ENCODE data around the gene LAMA2.

Gene LAMA2

GRCh38 chr6:129331450-129332138 is 448.7 kb downstream of the LAMA2 start:
- DNase-seq: no peak

DNA sequence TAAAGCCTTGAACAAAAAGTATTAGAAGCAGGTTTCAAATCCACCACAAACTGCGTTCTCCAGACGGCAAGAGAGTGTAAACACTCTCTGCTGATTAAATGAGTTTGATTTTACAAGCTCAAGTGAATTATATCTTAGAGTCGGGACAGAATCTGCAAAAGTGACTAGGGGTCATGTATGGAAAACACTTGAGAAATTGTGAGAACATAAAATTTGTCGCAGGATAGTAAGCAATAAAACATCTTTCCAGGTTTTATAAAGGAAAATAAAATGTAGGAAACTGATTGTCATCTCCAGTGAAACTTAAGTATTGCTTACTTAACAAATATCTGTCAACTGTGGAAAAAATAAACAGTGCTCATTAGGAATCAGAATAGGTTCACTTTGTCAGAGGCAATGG is 452.9 kb downstream of the LAMA2 start:
- DNase-seq: no peak

DNA sequence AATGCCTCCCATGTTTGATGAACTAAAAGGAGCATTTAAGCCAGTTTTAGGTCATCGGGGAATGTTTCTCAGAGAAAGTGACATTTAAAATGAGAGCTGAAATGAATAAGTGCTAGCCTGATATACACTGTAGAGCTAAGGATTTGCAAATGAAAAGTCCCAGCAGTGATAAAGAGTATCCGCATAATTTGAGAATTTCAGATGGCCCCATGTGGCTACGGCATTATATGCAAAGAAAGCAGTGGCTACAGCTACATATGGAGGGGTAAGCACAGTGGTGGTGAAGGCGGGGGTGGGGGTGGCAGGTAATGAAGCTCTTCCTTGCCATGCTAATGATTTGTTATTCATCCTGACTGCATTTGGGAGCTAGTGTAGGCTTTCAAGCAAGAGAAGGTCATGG is 455.7 kb downstream of the LAMA2 start:
- DNase-seq: no peak

DNA sequence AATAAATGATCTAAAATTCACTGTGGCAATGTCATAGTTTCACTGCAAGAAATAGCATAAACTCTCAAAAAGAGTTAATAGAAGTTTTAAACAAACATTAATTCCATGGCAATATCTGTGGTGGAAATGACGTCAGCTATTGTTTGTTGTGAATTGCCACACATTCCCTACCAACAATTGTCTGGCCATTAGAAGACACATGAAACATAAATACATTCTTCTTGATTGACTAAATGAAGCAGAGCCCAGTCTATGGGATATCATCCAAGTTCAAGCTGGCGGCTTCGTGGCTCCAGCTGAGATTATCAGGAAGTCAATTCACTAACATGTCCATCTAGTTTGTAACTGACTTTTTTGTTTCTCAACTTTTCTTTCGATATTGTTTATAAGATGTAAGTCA is 458.0 kb downstream of the LAMA2 start:
- DNase-seq: no peak

GRCh38 chr6:129342243-129342642 is 459.3 kb downstream of the LAMA2 start:
- DNase-seq: no peak

GRCh38 chr6:129342796-129343195 is 459.9 kb downstream of the LAMA2 start:
- no peak for DNase-seq

- no peak for DNase-seq
Measured at GRCh38 chr6:129344379-129344778, 461.4 kb downstream of the LAMA2 start.

DNA sequence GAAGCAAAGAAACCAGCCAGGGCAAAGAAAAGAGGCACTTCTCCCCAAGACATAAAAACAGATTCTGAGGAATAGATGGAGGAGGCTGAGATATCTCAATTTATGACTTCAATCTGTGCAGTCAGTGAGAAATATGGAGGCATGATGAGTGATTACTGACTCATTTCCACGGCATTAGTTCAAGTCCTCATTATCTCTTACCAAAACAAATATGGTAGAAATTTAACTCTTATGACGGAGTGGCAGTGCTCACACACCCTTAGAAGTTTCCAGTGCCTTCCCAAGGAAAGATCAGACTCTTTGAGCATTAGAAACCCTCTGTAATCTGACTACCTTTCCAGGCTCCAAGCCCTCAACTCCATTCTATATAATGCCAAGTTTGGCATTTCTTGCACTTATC is 463.0 kb downstream of the LAMA2 start:
- no peak for DNase-seq

DNA sequence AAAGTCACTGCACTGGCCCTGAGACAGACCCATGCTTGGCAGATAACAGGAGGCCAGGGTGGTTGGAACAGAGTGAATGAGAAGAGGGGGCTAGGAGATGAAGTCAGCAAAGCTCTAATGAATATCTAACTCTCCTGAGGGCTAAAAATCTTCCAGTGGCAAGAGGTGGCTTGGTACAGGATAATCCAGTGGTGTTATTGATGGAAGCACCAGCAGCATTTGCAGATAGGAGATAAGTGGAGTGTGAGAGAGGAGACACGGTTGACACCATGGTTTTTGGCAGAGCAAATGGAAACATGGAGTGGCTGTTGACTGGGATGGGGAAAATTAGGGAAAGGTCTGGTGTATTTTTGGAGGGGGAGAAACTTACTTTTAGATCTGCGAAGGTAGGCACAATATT is 464.0 kb downstream of the LAMA2 start:
- no peak for DNase-seq

DNA sequence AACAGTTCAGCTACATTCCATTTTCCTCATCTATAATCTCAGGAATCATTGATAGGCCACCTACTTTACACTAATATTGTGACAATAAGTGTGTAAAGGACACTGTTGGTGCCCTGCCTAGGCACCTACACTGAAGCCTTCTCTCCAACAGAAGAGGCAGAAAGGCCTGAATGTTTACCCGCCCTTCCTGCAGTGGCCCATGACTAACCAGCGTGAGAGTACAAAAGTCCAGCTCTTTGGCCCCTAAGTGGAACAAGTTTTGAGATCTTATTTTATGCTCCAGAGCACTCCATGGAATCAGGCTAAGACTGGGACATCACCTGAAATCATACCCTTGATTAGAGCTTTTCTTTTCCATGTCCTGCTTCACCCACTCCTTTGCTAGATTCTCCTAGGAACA is 467.3 kb downstream of the LAMA2 start:
- no peak for DNase-seq

GRCh38 chr6:129351807-129352206 is 468.9 kb downstream of the LAMA2 start:
- no peak for DNase-seq

DNA sequence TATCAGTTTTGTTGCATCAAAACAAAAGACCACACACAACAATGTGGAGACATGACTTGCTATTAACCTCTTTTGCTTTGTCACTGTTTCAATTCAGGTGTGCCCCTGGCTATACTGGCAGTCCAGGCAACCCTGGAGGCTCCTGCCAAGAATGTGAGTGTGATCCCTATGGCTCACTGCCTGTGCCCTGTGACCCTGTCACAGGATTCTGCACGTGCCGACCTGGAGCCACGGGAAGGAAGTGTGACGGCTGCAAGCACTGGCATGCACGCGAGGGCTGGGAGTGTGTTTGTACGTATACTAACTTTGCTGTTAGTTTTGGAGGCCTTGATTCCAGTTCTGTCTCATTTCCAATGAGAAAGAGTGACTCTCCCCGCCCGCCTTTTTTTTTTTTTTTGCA is 470.1 kb downstream of the LAMA2 start:
- DNase-seq: no peak

DNA sequence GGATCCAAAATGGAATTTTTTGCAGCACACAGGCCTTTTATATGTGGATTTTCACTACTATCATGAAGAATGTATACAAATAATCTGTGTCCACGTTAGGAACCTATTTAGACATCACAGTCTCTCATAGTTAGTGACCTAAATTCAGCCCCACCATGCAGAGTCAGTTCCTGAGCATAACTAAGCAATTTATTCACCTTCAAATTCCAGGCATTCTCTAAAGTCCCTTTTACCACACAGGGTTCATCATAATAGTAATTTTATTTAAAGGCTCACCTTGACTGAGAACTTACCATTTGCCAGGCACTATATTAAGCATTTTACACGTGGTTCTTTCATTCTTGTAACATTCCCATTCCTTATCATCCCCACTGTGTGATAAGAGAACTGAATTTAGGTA is 473.2 kb downstream of the LAMA2 start:
- DNase-seq: no peak

DNA sequence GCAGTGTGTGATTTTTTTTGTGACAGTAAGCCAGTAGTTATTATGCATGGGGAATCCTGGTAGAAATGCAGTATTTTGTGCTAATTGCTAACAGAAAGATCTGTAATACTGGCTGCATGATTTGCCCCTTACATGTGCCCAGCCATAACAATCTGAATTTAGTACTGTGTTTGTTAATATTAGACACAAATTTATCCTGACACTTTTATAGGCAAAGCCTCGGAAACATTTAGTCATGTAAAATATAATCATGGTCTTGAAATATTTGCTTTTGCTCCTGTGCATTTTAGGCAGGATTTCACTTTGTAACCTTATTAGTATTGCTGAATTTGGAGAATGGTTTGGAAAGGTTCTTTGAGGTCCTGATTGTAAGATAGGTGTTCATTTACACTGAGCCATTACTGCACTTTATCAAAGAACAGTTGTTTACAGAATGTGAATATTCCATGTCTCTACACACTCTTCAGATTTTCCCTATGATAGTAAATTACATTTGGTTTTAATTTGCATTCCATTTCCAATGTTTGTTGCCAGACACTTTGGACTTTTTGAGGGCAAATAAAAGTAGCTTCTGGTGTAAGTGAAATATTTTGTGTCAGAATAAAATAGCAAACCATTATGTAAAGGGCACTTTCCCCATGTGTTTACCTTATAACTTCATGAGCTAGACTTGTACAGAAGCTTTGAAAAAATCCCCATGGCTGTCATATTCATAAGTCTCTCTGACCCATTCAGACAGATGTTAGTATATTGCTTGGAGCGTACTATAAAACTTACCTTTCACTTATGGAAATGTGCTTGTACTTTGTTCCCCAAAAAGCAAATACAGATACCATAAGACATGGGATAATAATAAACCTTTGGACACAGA is 477.1 kb downstream of the LAMA2 start:
- DNase-seq: no peak

DNA sequence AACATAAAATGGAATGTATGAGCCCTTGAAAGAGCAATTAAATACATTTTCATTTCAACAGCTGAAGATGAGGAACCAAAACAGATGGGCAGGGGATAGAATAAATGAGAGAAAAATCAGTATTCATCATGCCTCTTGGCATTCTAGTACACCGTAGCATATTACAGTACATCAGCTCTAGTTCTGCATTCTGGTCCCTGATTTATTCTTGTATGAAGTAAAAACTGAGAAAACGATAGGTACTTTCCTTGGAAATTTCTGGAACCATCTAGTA is 477.7 kb downstream of the LAMA2 start:
- DNase-seq: no peak

DNA sequence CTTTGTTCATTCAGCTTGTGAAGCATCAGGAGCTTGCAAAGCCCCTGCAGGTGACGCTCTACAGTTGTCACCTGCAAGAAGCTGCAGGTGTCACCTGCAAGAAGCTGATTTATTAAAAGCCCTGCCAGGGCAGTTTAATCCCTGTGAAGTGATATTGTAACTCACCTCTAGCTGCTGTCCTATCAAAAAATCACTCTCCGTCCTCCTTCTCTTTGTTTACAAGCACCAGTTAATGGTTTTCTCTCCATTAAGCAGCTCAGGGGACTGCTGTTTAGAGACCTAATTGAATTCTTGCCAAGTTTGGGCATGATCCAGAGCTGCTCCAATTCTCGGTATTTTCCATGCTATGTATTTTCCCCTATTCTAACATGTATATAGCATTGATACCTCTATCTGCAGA is 481.1 kb downstream of the LAMA2 start:
- DNase-seq: no peak

DNA sequence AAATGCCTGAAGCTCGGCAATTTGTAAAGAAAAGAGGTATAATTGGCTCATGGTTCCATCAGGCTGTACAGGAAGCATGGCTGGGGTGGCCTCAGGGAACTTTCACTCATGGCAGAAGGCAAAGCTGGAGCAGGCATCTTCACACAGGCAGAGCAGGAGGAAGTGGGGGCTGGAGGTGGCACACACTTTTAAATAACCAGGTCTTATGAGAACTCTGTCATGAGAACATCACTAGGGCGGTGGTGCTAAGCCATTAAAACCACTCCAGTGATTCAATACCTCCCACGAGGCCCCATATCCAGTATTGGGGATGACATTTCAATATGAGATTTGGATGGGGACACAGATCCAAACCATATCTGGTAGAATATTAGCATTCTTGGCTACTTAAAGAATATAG is 481.8 kb downstream of the LAMA2 start:
- no peak for DNase-seq

DNA sequence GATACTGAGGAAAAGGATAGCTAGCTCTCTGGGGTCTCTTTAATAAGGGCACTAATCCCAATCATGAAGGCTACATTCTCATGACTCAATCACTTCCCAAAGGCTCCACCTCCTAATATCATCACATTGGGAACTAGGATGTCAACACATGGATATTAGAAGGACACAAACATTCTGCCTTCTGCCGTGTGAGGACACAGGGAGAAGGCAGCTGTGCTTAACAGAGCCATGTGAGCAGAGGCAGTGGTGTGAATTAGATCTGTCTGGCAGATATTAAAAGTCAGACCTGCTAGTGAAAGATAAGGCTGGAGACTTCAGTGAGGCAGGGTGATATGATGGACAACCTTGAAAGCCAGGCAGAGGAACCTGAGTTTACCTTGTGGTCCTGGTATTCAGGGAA is 485.1 kb downstream of the LAMA2 start:
- DNase-seq: no peak

- no peak for DNase-seq
Measured at GRCh38 chr6:129368970-129369369, 486.0 kb downstream of the LAMA2 start.

GRCh38 chr6:129369737-129370136 is 486.8 kb downstream of the LAMA2 start:
- no peak for DNase-seq

GRCh38 chr6:129370268-129370916 is 487.5 kb downstream of the LAMA2 start:
- no peak for DNase-seq

GRCh38 chr6:129381885-129382284 is 498.9 kb downstream of the LAMA2 start:
- no peak for DNase-seq

DNA sequence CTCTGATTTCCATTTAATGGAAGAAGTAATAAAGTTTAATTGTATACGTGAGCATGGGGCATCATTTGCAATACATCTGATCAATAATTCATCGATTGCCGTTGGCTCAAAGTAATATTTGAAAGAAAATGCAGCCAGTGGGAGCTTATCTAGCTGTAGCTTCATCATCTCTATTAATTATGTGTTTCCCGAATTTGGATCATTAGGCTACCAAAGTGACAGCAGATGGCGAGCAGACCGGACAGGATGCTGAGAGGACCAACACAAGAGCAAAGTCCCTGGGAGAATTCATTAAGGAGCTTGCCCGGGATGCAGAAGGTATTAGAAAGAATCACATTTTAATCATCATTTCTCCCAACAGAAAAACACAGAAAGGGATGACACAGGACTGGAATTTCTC is 500.0 kb downstream of the LAMA2 start:
- DNase-seq: no peak

GRCh38 chr6:129385117-129385516 is 502.2 kb downstream of the LAMA2 start:
- no peak for DNase-seq

Measured in NCI-H2029 treated with DMSO at 0.1 percent for 48 hours (cell line).